ENCODE measurements around the gene IL3RA. TPM values are rescaled to one million over a fixed set of nuclear protein-coding genes. Genes with fewer than 3 reads are reported as not detected.

Gene IL3RA
- total RNA-seq, 6 experiments from 2014 or later = 0.42 to 1.7 (median 0.69) TPM

- intact Hi-C loops (cut with DNase I) = no loop called here
- peaks cover 9 to 38% (median 27%) of the 10 kb centered on the region in 4 donors for H3K36me3 ChIP-seq
- TF ChIP-seq CTCF (IDR thresholded peaks at IDR 0.05) (peak in 3 of 4 donors; percentile 7 to 29 (median 28)), POLR2A (IDR thresholded peaks at IDR 0.05) (peak; percentile 95)
- H3K9me3 ChIP-seq = no peaks in the 10 kb centered on the region
- H3K4me3 ChIP-seq = peak within 1 kb of the TSS; percentile 97 to 100 (median 99)
- WGBS (ENCODE audit: insufficient coverage, low coverage, low lambda C conversion rate, missing lambda C conversion rate) = 0% methylated on average over 1 of the region's 90 CpGs
- DNase-seq (peak; percentile 99 to 100 (median 100)), ATAC-seq (peak; percentile 92 to 97 (median 94))
- no peaks in the 10 kb centered on the region for H3K27me3 ChIP-seq
- H3K27ac ChIP-seq = peak within 1 kb of the TSS; percentile 92 to 96 (median 95)
- peaks cover 0 to 28% (median 10%) of the 10 kb centered on the region in 4 donors for H3K4me1 ChIP-seq
These were observed 55.3 kb downstream of the IL3RA start, which contains the start of gene SLC25A6 for GRCh38 chrX:1391707-1392375. Gene SLC25A6, minus strand, starts transcription at chrX:1392113. Its CDS starts 104 bp downstream, at chrX:1392009.

GRCh38 chrX:1392376-1393068, 55.9 kb downstream of the IL3RA start:
- ATAC-seq = peak; percentile 48 to 63 (median 53)
- no peaks in the 10 kb centered on the region for H3K27me3 ChIP-seq
- H3K4me3 ChIP-seq = peak overlapping the region; percentile 97 to 100 (median 99)
- TF ChIP-seq CTCF (IDR thresholded peaks at IDR 0.05) = no peak
- no peak for TF ChIP-seq POLR2A (IDR thresholded peaks at IDR 0.05)
- intact Hi-C loops (cut with DNase I) = no loop called here
- peak; percentile 78 to 83 (median 79) for DNase-seq
- peak overlapping the region; percentile 92 to 96 (median 95) for H3K27ac ChIP-seq
- no peaks in the 10 kb centered on the region for H3K9me3 ChIP-seq
- peaks cover 9 to 31% (median 22%) of the 10 kb centered on the region in 4 donors for H3K36me3 ChIP-seq
- peaks cover 0 to 28% (median 10%) of the 10 kb centered on the region in 4 donors for H3K4me1 ChIP-seq
- 2% methylated on average over 9 of the region's 76 CpGs for WGBS (ENCODE audit: insufficient coverage, low coverage, low lambda C conversion rate, missing lambda C conversion rate)

GRCh38 chrX:1393871-1394615, 57.5 kb downstream of the IL3RA start:
- no peak for TF ChIP-seq POLR2A (IDR thresholded peaks at IDR 0.05)
- TF ChIP-seq CTCF (IDR thresholded peaks at IDR 0.05) = no peak
- H3K27ac ChIP-seq = no peak overlapping the region
- peaks cover 0 to 28% (median 10%) of the 10 kb centered on the region in 4 donors for H3K4me1 ChIP-seq
- DNase-seq (peak in 1 of 3 donors; percentile 16), ATAC-seq (no peak)
- no peaks in the 10 kb centered on the region for H3K9me3 ChIP-seq
- 75% methylated on average over 13 of the region's 16 CpGs for WGBS (ENCODE audit: insufficient coverage, low coverage, low lambda C conversion rate, missing lambda C conversion rate)
- intact Hi-C loops (cut with DNase I) = no loop called here
- no peaks in the 10 kb centered on the region for H3K27me3 ChIP-seq
- H3K4me3 ChIP-seq = no peak overlapping the region
- H3K36me3 ChIP-seq = peaks cover 3 to 16% (median 10%) of the 10 kb centered on the region in 4 donors

- no peaks in the 10 kb centered on the region for H3K9me3 ChIP-seq
- H3K27ac ChIP-seq = no peak overlapping the region
- TF ChIP-seq POLR2A (IDR thresholded peaks at IDR 0.05) (no peak), CTCF (IDR thresholded peaks at IDR 0.05) (no peak)
- peaks cover 0 to 9% (median 4%) of the 10 kb centered on the region in 4 donors for H3K36me3 ChIP-seq
- no peaks in the 10 kb centered on the region for H3K27me3 ChIP-seq
- H3K4me3 ChIP-seq = no peak overlapping the region
- ATAC-seq (no peak), DNase-seq (peak in 2 of 3 donors; percentile 20 to 44)
- 75% methylated on average over 1 of the region's 22 CpGs for WGBS (ENCODE audit: insufficient coverage, low coverage, low lambda C conversion rate, missing lambda C conversion rate)
- intact Hi-C loops (cut with DNase I) = no loop called here
- H3K4me1 ChIP-seq = peaks cover 0 to 24% (median 10%) of the 10 kb centered on the region in 4 donors
These were observed 58.3 kb downstream of the IL3RA start for GRCh38 chrX:1394731-1395501.
